Stomach smooth muscle (tissue), 2 donors: ENCODE data around the gene TRIM52.

ENCODE experiments used
- H3K27ac ChIP-seq: one replicate; pipeline ENCODE4 v1.7.0; 2013; ENCODE audit warnings: mild to moderate bottlenecking, low read length, inconsistent platforms
- H3K27me3 ChIP-seq, 2 donors: one replicate each; pipeline ENCODE4 v1.7.0; 2013; ENCODE audit warnings: low read length in 2 of 2; ENCODE audit not compliant: insufficient read depth in 2 of 2, control insufficient read depth in 1 of 2
- H3K36me3 ChIP-seq, 2 donors: one replicate each; pipeline ENCODE4 v1.7.0; 2013; ENCODE audit warnings: low read length in 2 of 2; ENCODE audit not compliant: control insufficient read depth in 2 of 2, insufficient read depth in 2 of 2
- H3K4me1 ChIP-seq: one replicate; pipeline ENCODE4 v1.7.0; 2013; ENCODE audit warnings: low read length; ENCODE audit not compliant: control insufficient read depth, insufficient read depth
- H3K4me3 ChIP-seq, 2 donors: one replicate each; pipeline ENCODE4 v1.7.0; 2013; ENCODE audit warnings: low read length in 2 of 2
- H3K9ac ChIP-seq, 2 donors: one replicate each; pipeline ENCODE4 v1.7.0; 2013; ENCODE audit warnings: low read length in 2 of 2, mild to moderate bottlenecking in 1 of 2
- H3K9me3 ChIP-seq, 2 donors: one replicate each; pipeline ENCODE4 v1.7.0; 2013; ENCODE audit warnings: low read length in 2 of 2; ENCODE audit not compliant: control insufficient read depth in 2 of 2
- donor health status: healthy.
- donor health status: Pancreatic carcinoma.

TRIM52 gene

DNA sequence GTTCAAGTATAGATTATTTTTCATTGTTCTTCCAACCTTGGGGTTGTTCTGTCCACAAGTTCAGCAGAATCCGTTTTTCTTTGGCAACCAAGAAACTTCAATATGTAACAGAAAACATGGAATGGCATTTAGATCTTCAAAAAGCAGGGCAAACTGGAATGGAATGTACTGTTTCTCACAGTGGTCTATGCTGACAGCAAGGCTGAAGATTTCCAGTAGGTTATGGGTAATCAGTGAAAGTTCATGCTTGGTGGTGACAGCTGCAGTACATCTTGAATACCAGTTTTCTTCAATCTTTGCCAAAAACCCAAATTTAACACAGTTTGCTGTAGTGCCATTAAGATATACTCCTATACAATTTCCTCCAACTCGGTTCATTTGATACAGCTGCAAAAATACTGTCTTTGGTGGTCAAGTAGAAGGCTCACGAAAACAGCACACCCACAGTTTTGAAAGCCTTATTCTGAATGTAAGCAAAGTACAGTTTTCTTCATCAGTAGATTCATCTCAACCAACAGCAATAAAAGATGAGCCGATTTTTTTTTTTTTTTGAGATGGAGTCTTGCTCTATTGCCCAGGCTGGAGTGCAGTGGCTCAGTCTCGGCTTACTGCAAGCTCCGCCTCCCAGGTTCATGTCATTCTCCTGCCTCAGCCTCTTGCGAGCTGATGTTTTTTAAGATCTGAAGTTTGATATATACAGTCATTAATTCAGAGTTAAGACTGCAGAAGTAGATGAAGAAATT is 4.9 kb downstream of the TRIM52 start:
- Histone ChIP-seq H3K27ac (no peak overlapping the region), H3K9me3 (no peaks in the 10 kb centered on the region), H3K9ac (no peak overlapping the region), H3K4me3 (no peak overlapping the region), H3K36me3 (peaks cover 4 to 10% of the 10 kb centered on the region in 2 donors), H3K27me3 (no peaks in the 10 kb centered on the region), H3K4me1 (peaks cover 39% of the 10 kb centered on the region)

DNA sequence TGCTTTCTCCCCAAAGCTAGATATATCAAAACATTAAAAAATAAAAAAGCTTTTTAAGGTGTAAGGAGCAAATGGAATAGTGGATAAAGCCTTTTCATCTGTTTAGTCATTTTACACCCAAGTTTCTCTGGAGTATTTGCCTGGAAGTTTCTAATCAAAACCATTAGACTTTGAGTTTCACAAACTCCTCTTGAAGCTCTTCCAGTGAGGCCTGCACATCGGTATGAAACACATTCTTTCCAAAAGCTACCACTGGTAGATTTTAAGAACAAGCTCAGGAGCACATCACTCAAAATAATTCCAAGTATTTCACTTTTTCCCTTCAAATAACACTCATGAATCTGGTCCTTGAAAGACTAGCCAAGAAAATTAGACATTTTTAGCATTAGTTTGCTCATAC is 5.7 kb downstream of the TRIM52 start:
- Histone ChIP-seq H3K9ac (no peak overlapping the region), H3K27ac (no peak overlapping the region), H3K27me3 (no peaks in the 10 kb centered on the region), H3K9me3 (no peaks in the 10 kb centered on the region), H3K4me1 (peaks cover 38% of the 10 kb centered on the region), H3K36me3 (peaks cover 7 to 10% of the 10 kb centered on the region in 2 donors), H3K4me3 (no peak overlapping the region)

DNA sequence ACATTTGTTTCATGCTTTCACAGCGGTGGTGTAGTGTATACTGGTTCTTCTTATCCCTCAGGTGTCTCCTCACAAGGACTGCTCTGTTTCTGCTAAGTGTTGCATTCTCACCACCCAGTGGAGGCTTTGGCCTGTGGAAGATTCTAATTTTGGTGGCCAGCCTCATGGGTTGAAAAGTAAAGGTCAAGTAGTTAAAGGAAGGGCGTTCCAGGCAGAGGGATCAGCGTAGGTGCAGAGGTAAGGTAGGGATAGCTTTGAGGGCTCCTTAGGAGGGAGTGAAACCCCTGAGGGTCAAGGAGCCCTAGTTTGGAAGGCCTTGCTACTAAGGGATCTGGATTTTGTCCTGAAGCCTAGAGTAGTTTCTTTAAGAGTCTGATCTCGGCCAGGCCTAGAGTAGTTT is 12.7 kb downstream of the TRIM52 start:
- Histone ChIP-seq H3K9me3 (no peaks in the 10 kb centered on the region), H3K36me3 (peaks cover 3 to 4% of the 10 kb centered on the region in 2 donors), H3K4me1 (peaks cover 49% of the 10 kb centered on the region), H3K27ac (peak overlapping the region; percentile 49), H3K9ac (peak overlapping the region; percentile 35 to 66), H3K27me3 (no peaks in the 10 kb centered on the region), H3K4me3 (peak overlapping the region; percentile 51 to 93)

DNA sequence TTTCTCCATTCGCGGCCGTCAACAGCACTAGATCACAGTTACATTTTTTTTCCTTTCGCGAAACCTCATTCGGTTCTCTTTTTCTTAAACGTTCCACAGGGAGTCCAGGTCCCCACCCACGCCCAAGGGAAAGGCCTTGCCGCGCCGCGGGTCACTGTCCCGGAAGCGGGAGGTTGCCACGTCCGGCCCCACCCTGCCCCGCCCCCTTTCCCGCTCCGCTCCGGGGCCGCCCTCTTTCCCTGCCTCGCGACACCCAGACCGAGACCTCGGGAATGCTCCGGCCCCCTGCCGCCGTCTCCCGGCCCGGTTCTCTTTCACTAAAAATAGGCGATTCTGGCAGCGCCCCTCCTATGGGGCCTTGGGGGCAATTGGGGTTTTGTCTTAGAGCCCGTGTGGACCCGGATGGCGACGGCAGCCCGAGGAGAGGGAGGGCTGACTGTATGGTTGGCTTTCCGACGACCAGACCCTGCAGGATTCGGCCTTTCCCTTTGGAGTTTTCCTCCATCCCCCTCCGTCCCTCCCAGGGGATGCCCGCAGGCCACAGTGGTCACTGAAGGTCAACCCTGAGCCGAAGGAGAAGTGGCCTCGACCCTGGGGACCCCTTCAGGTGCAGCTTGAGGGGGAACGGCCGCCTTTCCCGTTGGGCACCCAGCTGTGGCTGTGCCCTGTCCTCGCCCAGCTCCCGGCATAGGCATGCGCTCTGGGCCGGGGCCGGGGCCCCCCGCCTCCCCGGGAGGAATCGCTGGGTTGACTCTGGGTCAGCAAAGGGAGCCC is 14.5 kb downstream of the TRIM52 start:
- Histone ChIP-seq H3K4me3 (peak overlapping the region; percentile 87 to 93), H3K4me1 (peaks cover 63% of the 10 kb centered on the region), H3K9ac (peak overlapping the region; percentile 81 to 94), H3K9me3 (no peaks in the 10 kb centered on the region), H3K27ac (peak overlapping the region; percentile 96), H3K27me3 (no peaks in the 10 kb centered on the region), H3K36me3 (peaks cover 6 to 11% of the 10 kb centered on the region in 2 donors)

DNA sequence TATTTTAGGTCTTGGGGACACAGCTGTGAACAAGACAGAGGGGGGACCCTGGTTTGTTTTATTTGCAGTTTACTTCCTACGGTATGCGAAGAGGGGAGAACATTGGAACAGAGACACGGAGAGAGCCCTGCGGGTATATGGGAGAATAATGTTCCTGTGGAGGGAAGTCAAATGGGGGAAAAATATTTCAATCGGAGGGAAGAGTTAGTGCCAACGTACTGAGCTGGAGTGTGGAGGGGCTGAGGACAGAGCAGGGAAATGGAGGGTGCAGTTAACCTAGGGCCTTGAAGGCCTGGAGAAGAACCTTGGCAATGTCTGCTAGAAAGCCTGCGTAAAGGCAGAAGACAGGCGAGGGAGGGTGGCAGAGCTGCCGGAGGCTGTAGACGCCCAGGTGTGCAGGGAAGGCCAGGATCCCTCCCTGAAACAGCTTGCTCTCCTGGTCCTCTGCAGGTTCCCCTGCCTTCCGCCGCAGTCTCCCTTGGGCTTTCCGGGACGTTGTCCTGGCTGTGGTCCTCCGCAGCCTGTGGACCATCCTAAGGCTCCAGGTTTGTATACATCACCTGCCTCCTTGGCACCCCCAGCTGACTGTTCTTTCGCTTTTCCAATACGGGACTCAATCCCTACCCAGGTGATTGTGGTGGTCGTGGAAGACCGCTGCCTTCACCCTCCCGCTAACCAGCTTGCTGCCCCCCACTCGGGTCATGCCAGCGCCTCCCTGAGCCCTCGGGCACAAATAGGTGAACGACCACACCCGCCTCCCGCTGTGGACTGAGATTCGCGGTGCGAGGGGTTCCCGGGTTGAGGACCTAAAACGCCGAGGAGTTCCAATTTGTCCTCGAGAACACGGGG is 15.3 kb downstream of the TRIM52 start:
- Histone ChIP-seq H3K4me1 (peaks cover 65% of the 10 kb centered on the region), H3K36me3 (peaks cover 9 to 17% of the 10 kb centered on the region in 2 donors), H3K27ac (peak overlapping the region; percentile 96), H3K4me3 (peak overlapping the region; percentile 34 to 93), H3K9ac (peak overlapping the region; percentile 81 to 94), H3K27me3 (no peaks in the 10 kb centered on the region), H3K9me3 (no peaks in the 10 kb centered on the region)

DNA sequence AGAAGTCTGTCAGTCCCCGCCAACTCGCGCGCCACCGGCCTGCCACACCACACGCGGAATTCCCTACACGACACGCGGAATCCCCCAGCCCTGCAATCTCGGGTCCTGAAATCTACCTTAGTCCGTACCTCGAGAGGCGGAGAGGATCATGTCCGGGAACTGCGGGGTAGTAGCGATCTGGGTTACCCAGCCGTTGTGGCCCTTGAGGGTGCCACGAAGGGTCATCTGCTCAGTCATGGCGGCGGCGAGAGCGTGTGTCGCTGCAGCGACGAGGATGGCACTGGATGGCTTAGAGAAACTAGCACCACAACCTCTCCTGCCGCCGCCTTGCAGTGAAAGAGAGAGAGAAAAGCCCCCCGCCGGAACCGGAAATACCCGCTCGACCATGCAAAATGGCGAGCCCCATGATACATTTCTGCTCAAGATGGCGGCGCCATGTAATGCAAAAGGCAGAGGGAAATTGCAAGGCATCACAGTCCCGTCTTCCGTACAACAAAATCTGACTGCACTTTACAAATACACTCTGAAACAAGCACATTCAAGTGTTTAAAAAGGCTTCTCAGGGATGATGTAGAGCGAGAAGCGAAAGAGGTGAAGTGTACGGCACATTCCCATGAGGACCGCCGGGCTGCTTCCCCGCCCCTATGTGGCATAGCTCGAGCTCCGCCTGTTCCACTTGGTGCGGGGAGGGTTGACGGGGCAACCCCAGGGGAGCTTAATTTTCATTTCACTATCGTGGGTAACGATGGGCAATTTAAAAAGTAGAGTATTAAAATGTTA is 17.2 kb downstream of the TRIM52 start, which contains the start of gene RACK1:
Gene RACK1 (minus strand): TSS at position 343 of the 780 bp plus-strand sequence. CDS start 106 bp downstream, at position 237.
- Histone ChIP-seq H3K27me3 (no peaks in the 10 kb centered on the region), H3K4me1 (peaks cover 55% of the 10 kb centered on the region), H3K9me3 (no peaks in the 10 kb centered on the region), H3K36me3 (peaks cover 17 to 26% of the 10 kb centered on the region in 2 donors), H3K27ac (peak within 1 kb of the TSS; percentile 84), H3K4me3 (peak within 1 kb of the TSS; percentile 85 to 99), H3K9ac (peak within 1 kb of the TSS; percentile 93 to 98)

DNA sequence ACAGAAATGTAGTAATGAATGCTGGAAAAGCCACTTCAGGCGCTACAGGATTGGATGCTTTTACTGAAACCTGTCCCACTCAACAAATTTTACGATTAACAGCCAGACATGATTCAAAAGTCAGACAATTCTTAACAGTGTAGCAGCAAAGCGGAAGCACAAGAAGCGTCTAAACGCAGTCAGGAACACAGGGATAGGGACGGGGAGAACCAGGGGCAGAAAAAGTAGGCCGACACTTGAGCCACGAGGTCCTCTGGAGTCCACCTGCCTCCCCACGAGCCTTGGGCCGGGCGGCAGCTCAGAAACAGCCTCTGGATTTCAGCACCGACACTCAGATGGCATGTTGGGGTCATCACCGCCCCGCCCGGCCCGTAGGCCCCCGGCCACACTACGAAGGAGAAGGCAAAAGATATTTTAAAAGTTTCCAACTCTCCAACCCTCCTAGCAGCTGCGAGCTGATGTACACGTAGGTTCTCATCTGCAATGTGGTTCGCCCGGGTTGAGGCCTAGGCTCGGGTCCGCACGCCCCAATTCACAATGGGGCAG is 17.9 kb downstream of the TRIM52 start:
- Histone ChIP-seq H3K27ac (peak overlapping the region; percentile 84), H3K9ac (peak overlapping the region; percentile 93 to 98), H3K9me3 (no peaks in the 10 kb centered on the region), H3K27me3 (no peaks in the 10 kb centered on the region), H3K4me1 (peaks cover 51% of the 10 kb centered on the region), H3K36me3 (peaks cover 23 to 31% of the 10 kb centered on the region in 2 donors), H3K4me3 (peak overlapping the region; percentile 85 to 99)

DNA sequence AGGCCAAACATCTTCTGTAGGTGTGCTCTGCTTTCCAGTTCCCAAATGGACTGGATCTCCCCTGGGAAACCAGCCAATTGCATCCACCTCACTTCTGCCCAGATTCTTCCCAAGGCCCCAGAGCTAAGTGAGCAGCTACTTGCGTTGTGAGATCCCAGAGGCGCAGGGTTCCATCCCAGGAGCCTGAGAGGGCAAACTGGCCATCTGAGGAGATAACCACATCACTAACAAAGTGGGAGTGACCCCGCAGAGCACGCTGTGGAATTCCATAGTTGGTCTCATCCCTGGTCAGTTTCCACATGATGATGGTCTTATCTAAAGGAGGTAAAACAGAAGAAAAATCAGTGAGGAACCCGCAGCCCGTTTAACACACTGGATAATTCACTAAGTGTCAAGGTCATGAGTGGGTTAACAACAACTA is 18.9 kb downstream of the TRIM52 start:
- H3K4me1 ChIP-seq = peaks cover 45% of the 10 kb centered on the region
- H3K36me3 ChIP-seq = peaks cover 34 to 42% of the 10 kb centered on the region in 2 donors
- H3K27ac ChIP-seq = peak overlapping the region; percentile 84
- no peaks in the 10 kb centered on the region for H3K27me3 ChIP-seq
- H3K4me3 ChIP-seq = peak overlapping the region; percentile 85 to 99
- H3K9ac ChIP-seq = peak overlapping the region; percentile 93 to 98
- no peaks in the 10 kb centered on the region for H3K9me3 ChIP-seq

DNA sequence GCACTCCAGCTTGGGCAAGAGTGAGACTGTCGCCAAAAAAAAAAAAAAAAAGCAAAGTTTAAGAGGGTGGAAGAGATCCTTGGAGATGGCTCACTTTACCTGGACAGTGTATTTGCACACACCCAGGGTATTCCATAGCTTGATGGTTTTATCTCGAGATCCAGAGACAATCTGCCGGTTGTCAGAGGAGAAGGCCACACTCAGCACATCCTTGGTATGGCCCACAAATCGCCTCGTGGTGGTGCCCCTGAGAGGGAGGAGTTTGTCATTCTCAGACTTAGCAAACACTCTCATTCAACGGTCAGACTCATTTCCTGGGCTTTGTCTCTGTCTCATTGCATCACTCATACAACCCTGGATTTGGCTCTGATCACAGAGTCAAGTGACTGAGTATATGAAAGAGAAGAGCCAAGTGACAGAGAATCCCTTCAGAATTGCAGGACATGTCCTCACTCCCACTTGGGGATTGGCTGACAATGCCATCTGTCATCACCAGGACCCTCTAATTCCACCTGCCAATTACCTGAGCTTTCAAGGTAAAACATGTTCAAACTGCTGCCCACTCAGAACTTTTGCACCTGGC is 19.5 kb downstream of the TRIM52 start:
- peak overlapping the region; percentile 85 to 99 for H3K4me3 ChIP-seq
- no peaks in the 10 kb centered on the region for H3K9me3 ChIP-seq
- peaks cover 39% of the 10 kb centered on the region for H3K4me1 ChIP-seq
- H3K27ac ChIP-seq = peak overlapping the region; percentile 84
- no peaks in the 10 kb centered on the region for H3K27me3 ChIP-seq
- H3K36me3 ChIP-seq = peaks cover 39 to 47% of the 10 kb centered on the region in 2 donors
- peak overlapping the region; percentile 8 to 93 for H3K9ac ChIP-seq
